Naive thymus-derived CD4-positive, alpha-beta T cell (primary cell): Measurements from ENCODE around the gene PDE4D. TPM values are rescaled to one million over a fixed set of nuclear protein-coding genes. Genes with fewer than 3 reads are reported as not detected.

Source experiments
- ATAC-seq: fragments of 150-1000 bp; cut with Tn5 transposase; 2 replicates; pipeline ENCODE4 v1.10.0; 2021; ENCODE audit warnings: mild to moderate bottlenecking, moderate library complexity
- CTCF ChIA-PET: fragments of 350-600 bp; sonication (Branson Sonifier 250); formaldehyde crosslinking; loops from one replicate; lab custom pipeline; 2021; ENCODE audit warnings: antibody characterized with exemption; lab: Charles Lee
- POLR2A ChIA-PET: fragments of 350-600 bp; sonication (Branson Sonifier 250); formaldehyde crosslinking; loops from one replicate; lab custom pipeline; 2021; ENCODE audit warnings: antibody characterized with exemption, inconsistent platforms; lab: Charles Lee
- DNase-seq, 9 donors: peaks; one replicate each; pipeline versions ENCODE4 v3.0.0 to v3.0.0-alpha.2; 2020 to 2022; ENCODE audit warnings: mixed read lengths in 1 of 9
- H3K27ac ChIP-seq: one replicate; pipeline ENCODE4 v1.7.0; 2013; ENCODE audit warnings: mild to moderate bottlenecking, low read depth, low read length, moderate library complexity
- H3K27me3 ChIP-seq, 2 donors: one replicate each; pipeline ENCODE4 v1.7.0; 2013; ENCODE audit warnings: low read length in 2 of 2, mild to moderate bottlenecking in 2 of 2, moderate library complexity in 2 of 2; ENCODE audit not compliant: control insufficient read depth in 2 of 2, insufficient read depth in 2 of 2
- H3K36me3 ChIP-seq, 3 experiments: 1 replicate in 2 of 3; 2 replicates in 1 of 3; pipeline ENCODE4 v1.7.0; 2013; ENCODE audit warnings: low read length in 3 of 3, mild to moderate bottlenecking in 3 of 3, moderate library complexity in 1 of 3; ENCODE audit not compliant: insufficient read depth in 3 of 3, control insufficient read depth in 2 of 3
- H3K4me1 ChIP-seq, 2 donors: one replicate each; pipeline ENCODE4 v1.7.0; 2013; ENCODE audit warnings: low read length in 2 of 2, mild to moderate bottlenecking in 2 of 2, moderate library complexity in 1 of 2; ENCODE audit not compliant: control insufficient read depth in 2 of 2, insufficient read depth in 2 of 2
- H3K4me3 ChIP-seq: 2 replicates; pipeline ENCODE4 v1.7.0; 2013; ENCODE audit warnings: mild to moderate bottlenecking, low read length
- H3K9me3 ChIP-seq, 3 experiments: 1 replicate in 2 of 3; 2 replicates in 1 of 3; pipeline ENCODE4 v1.7.0; 2013; ENCODE audit warnings: low read length in 3 of 3; ENCODE audit not compliant: control insufficient read depth in 2 of 3
- H3K27ac Mint-ChIP-seq, 9 donors: one replicate each; pipeline ENCODE4 v1.8.0; 2020 to 2022; ENCODE audit warnings: mixed read lengths in 9 of 9, mild to moderate bottlenecking in 8 of 9, moderate library complexity in 5 of 9, inconsistent platforms in 2 of 9
- H3K27me3 Mint-ChIP-seq, 5 donors: one replicate each; pipeline ENCODE4 v1.8.0; 2021 to 2022; ENCODE audit warnings: mixed read lengths in 5 of 5, mild to moderate bottlenecking in 1 of 5
- H3K36me3 Mint-ChIP-seq, 5 donors: one replicate each; pipeline ENCODE4 v1.8.0; 2020 to 2022; ENCODE audit warnings: mixed read lengths in 5 of 5, mild to moderate bottlenecking in 3 of 5, inconsistent platforms in 1 of 5
- H3K4me1 Mint-ChIP-seq, 7 donors: one replicate each; pipeline ENCODE4 v1.8.0; 2020 to 2022; ENCODE audit warnings: mixed read lengths in 7 of 7, mild to moderate bottlenecking in 3 of 7, inconsistent platforms in 1 of 7
- H3K4me3 Mint-ChIP-seq, 10 donors: one replicate each; pipeline ENCODE4 v1.8.0; 2020 to 2022; ENCODE audit warnings: mild to moderate bottlenecking in 10 of 10, mixed read lengths in 10 of 10, moderate library complexity in 6 of 10, inconsistent platforms in 2 of 10
- H3K9me3 Mint-ChIP-seq, 11 donors: one replicate each; pipeline ENCODE4 v1.8.0; 2020 to 2022; ENCODE audit warnings: mixed read lengths in 11 of 11, mild to moderate bottlenecking in 4 of 11, inconsistent platforms in 1 of 11, moderate library complexity in 1 of 11
- intact Hi-C, 2 donors: fragments of 100-400 bp; cut with micrococcal nuclease; formaldehyde crosslinking; loops; one replicate each; pipeline ENCODE4 v1.15.1; 2023
- polyA plus RNA-seq, 2 donors: library from polyadenylated mRNA; unstranded; fragments of 300-500 nt; fragmentation: Illumina TruSeq; gene quantifications; one replicate each; pipeline ENCODE4 v1.2.3, GENCODE V29; 2021
- total RNA-seq, 6 experiments: library from RNA in 5 of 6; stranded (reverse) in 5 of 6; gene quantifications; 1 replicate in 5 of 6; 2 replicates in 1 of 6; pipeline ENCODE4 v1.2.3 and lab custom pipeline; 2021 to 2026

Gene PDE4D
- total and polyA plus RNA-seq, 7 experiments from 2014 or later: 4.9 to 102 (median 38.8) TPM

DNA sequence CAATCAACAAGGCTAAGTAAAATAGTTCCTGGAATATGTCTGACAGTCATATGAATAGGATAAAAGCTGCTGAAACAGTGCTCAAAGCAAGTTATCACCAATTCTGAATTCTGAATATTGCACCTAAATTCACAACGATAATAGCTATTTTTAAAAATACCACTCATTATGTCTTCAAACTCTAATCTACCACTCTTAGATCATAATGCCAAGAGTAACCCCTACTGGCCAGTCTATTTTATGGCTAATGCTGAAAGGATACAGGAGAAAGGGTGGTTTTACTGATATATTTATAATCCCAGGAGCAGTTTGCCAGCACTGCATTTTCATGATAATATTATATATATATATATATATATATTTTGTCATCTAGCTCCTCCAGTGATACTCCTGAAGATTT, 232.8 kb downstream of the PDE4D start:
- Mint-ChIP-seq H3K9me3 (no peaks in the 10 kb centered on the region), H3K27me3 (peaks cover 0 to 4% (median 0%) of the 10 kb centered on the region in 5 donors), H3K4me1 (peaks cover 0 to 25% (median 12%) of the 10 kb centered on the region in 7 donors), H3K27ac (no peak overlapping the region), H3K36me3 (no peaks in the 10 kb centered on the region), H3K4me3 (no peak overlapping the region)
- no peaks in the 10 kb centered on the region for H3K4me1 ChIP-seq
- DNase-seq (no peak), ATAC-seq (no peak)
- H3K4me3 ChIP-seq: no peak overlapping the region
- no peak overlapping the region for H3K27ac ChIP-seq
- no peaks in the 10 kb centered on the region for H3K27me3 ChIP-seq
- POLR2A ChIA-PET: interaction anchor here (0.5 to 0.6 kb wide), 2 partner anchors 12 to 14 kb away, joined by 3 read pairs; no protein-coding TSS in a partner anchor
- intact Hi-C loops: no loop called here
- CTCF ChIA-PET: interaction anchor here (0.7 kb wide), 1 partner anchor 55 kb away, joined by 4 read pairs; no protein-coding TSS in a partner anchor
- no peaks in the 10 kb centered on the region for H3K36me3 ChIP-seq
- H3K9me3 ChIP-seq: no peaks in the 10 kb centered on the region

DNA sequence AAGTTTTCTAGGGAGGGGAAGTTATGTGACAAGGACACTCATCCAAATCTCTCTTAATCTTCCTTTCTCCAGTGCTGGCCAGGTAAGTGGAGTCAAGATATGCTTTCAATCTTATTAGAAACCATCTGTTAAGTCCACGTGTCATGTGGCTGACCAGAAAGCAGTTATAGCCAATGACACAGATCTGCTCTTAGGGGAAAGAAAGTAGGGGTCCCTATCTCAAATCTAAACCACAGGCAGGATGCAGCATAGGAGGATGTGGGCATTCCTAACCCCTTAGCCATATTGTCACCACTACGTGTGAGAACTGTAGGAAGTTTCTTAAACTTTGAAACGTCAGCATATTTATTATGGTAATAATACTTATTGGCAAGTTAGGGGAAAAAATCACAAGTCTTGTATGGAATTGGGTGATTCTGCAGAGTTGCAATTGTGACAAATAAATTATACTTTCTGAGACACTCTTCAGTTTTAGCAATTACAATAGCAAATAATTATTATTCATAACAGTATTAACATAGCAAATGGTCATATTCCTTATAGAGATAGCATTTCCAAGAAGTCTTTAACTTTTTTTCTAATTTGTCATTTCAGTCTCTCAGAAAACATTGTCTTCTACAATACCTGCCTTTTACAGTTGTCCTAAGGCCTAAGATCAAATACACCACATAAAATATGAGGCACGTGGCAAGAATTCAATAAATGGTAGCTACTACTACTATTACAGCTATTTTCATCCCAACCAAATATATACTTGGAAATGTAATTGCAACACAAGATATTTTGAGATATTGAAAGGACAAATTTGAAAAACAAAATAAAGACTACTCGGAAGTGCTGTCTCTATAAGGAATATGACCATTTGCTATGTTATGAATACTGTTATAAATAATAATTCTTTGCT, 236.9 kb downstream of the PDE4D start:
- H3K27ac Mint-ChIP-seq: no peak overlapping the region
- ATAC-seq (no peak), DNase-seq (no peak)
- ChIA-PET CTCF (interaction anchor here (1.2 kb wide), 1 partner anchor 17 kb away, joined by 3 read pairs; no protein-coding TSS in a partner anchor), POLR2A (no interaction called here)
- H3K9me3 ChIP-seq: no peaks in the 10 kb centered on the region
- intact Hi-C loops: no loop called here
- peaks cover 0 to 17% (median 2%) of the 10 kb centered on the region in 7 donors for H3K4me1 Mint-ChIP-seq
- H3K36me3 ChIP-seq: no peaks in the 10 kb centered on the region
- H3K4me3 ChIP-seq: no peak overlapping the region
- H3K4me1 ChIP-seq: no peaks in the 10 kb centered on the region
- no peaks in the 10 kb centered on the region for H3K27me3 ChIP-seq
- H3K4me3 Mint-ChIP-seq: no peak overlapping the region
- peaks cover 0 to 4% (median 0%) of the 10 kb centered on the region in 5 donors for H3K27me3 Mint-ChIP-seq
- H3K36me3 Mint-ChIP-seq: no peaks in the 10 kb centered on the region
- H3K27ac ChIP-seq: no peak overlapping the region
- no peaks in the 10 kb centered on the region for H3K9me3 Mint-ChIP-seq

DNA sequence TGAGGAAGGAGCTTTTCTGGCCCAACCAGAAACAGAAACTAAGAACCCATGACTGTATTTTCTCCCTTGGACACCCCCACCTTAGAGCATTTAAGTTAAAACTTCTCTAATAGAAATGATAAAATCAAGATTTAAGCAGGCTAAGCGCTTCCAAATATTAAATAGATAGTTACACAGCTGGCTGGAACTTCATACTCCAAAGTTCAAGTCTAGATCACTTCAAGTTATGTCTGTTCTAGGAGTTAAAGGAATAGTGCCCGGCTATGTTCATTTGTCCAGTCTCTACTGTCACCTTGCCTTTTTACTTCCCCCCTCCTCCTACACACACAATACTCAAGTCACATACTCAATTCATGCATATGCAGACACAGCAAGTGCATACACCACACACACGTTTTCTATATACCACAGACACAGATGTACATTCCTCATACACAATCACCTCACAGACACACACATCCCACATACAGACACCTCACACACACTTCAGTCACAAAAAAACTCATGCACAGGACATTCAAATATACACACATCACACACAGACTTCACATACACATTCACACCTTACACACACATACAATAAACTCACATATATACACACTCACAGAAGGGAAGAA, 237.7 kb downstream of the PDE4D start:
- H3K27me3 ChIP-seq: no peaks in the 10 kb centered on the region
- no peak overlapping the region for H3K4me3 ChIP-seq
- Mint-ChIP-seq H3K4me1 (peaks cover 0 to 14% (median 0%) of the 10 kb centered on the region in 7 donors), H3K9me3 (no peaks in the 10 kb centered on the region), H3K4me3 (no peak overlapping the region), H3K27me3 (peaks cover 0 to 4% (median 0%) of the 10 kb centered on the region in 5 donors), H3K27ac (no peak overlapping the region), H3K36me3 (no peaks in the 10 kb centered on the region)
- intact Hi-C loops: no loop called here
- H3K4me1 ChIP-seq: no peaks in the 10 kb centered on the region
- H3K9me3 ChIP-seq: no peaks in the 10 kb centered on the region
- ATAC-seq: no peak
- no peak for DNase-seq
- H3K36me3 ChIP-seq: no peaks in the 10 kb centered on the region
- no peak overlapping the region for H3K27ac ChIP-seq
- ChIA-PET CTCF (interaction anchor here (0.7 kb wide), 1 partner anchor 168 kb away, joined by 3 read pairs; no protein-coding TSS in a partner anchor), POLR2A (no interaction called here)

DNA sequence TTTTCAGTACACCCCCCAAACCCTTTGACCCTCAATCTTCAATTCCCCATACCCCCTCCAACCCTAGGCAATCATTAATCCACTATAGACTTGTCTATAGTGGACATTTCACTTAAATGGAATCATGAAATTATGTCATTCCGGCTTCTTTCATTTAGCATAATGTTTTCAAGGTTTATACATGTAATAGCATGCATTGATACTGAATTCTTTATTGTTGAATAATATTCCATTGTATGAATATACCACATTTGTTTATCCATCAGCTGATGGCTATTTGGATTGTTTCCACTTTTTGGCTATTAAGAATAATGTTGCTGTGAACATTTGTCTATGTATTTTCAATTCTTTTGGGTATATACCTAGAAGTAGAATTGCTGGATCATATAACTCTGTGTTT, 238.8 kb downstream of the PDE4D start:
- intact Hi-C loops: no loop called here
- Histone ChIP-seq H3K36me3 (no peaks in the 10 kb centered on the region), H3K9me3 (no peaks in the 10 kb centered on the region), H3K27ac (no peak overlapping the region), H3K4me1 (no peaks in the 10 kb centered on the region), H3K4me3 (no peak overlapping the region), H3K27me3 (no peaks in the 10 kb centered on the region)
- Mint-ChIP-seq H3K27me3 (peaks cover 0 to 4% (median 0%) of the 10 kb centered on the region in 5 donors), H3K9me3 (no peaks in the 10 kb centered on the region), H3K36me3 (no peaks in the 10 kb centered on the region), H3K27ac (no peak overlapping the region), H3K4me3 (no peak overlapping the region), H3K4me1 (peaks cover 0 to 14% (median 0%) of the 10 kb centered on the region in 7 donors)
- DNase-seq: no peak
- ChIA-PET POLR2A (no interaction called here), CTCF (no interaction called here)
- no peak for ATAC-seq

DNA sequence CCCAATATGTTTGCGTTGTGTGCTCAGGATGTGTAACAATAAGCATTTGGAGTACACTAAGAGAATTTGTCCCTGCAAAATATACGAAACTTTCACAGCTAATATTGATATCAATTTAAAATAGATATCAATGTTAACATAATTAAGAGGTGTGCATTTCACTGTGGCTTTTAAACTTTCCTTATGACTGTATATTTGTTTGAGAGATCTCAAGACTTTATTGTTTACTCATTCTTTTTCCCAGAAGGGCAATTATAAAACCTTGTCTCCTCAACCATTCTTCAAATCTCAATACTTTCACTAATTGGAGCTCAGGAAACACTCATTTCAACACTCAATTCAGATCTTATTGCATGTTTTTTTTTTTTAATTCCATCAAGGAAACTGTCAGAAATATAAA, 241.1 kb downstream of the PDE4D start:
- H3K4me1 Mint-ChIP-seq: peaks cover 0 to 10% (median 0%) of the 10 kb centered on the region in 7 donors
- no peaks in the 10 kb centered on the region for H3K4me1 ChIP-seq
- H3K4me3 ChIP-seq: no peak overlapping the region
- no peak overlapping the region for H3K27ac Mint-ChIP-seq
- H3K9me3 Mint-ChIP-seq: no peaks in the 10 kb centered on the region
- H3K36me3 ChIP-seq: no peaks in the 10 kb centered on the region
- no peak for DNase-seq
- ChIA-PET CTCF (no interaction called here), POLR2A (no interaction called here)
- no peaks in the 10 kb centered on the region for H3K27me3 ChIP-seq
- H3K36me3 Mint-ChIP-seq: no peaks in the 10 kb centered on the region
- H3K27ac ChIP-seq: no peak overlapping the region
- H3K4me3 Mint-ChIP-seq: no peak overlapping the region
- ATAC-seq: no peak
- H3K9me3 ChIP-seq: no peaks in the 10 kb centered on the region
- intact Hi-C loops: no loop called here
- peaks cover 0 to 5% (median 0%) of the 10 kb centered on the region in 5 donors for H3K27me3 Mint-ChIP-seq

DNA sequence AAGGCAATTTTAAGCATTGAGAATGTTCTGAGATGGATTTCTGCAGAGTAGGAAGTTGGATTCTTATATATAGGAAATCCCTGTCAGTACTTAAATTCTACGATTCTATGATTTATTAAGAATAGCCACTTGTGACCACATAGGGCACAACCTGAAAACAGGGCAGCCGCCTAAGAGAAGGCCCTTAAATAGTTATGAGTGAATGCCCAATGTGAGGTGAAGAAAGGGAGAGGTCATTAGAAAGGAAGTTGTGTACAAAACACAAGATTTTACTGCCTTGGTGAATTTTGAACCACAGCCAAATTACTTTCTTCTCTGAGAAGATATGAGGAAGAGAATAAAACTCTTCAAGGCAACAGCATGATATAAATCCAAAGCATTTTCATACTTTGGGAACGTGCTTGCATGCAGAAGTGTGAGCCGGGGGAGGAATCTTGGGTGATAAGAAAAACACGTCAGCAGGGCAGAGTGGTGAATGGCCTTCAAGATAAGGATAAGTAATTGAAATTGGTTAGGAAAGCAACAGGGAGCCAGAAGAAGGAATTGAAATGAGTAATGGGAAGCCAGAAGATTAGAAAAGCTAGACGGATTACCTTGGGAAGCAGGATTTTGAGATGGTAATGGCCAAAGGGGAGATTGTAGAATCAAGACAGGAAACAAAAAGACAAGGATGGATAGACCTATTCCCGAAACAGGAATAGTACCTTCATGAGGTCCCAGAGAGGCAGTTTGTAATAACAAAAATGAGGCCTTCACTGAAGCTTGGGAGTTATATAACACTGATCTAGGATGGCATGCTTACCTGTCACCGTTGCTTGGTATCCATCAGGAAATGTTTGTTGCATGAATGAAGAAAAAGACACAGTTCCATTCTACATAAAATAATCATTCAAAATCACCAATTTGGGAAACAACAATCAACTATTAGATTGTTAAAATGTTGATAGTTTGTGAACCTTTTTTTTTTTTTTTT, 244.3 kb downstream of the PDE4D start:
- ChIA-PET CTCF (no interaction called here), POLR2A (no interaction called here)
- Mint-ChIP-seq H3K27ac (no peak overlapping the region), H3K27me3 (peaks cover 0 to 4% (median 0%) of the 10 kb centered on the region in 5 donors), H3K4me3 (no peak overlapping the region), H3K4me1 (peaks cover 0 to 10% (median 0%) of the 10 kb centered on the region in 7 donors), H3K36me3 (no peaks in the 10 kb centered on the region), H3K9me3 (no peaks in the 10 kb centered on the region)
- intact Hi-C loops: no loop called here
- Histone ChIP-seq H3K9me3 (no peaks in the 10 kb centered on the region), H3K4me3 (no peak overlapping the region), H3K27me3 (no peaks in the 10 kb centered on the region), H3K27ac (no peak overlapping the region), H3K36me3 (no peaks in the 10 kb centered on the region), H3K4me1 (no peaks in the 10 kb centered on the region)
- no peak for ATAC-seq
- DNase-seq: no peak
